Skeletal muscle tissue (tissue), 4 donors: ENCODE measurements around the gene MYOCD. TPM values are rescaled to one million over a fixed set of nuclear protein-coding genes. Genes with fewer than 3 reads are reported as not detected.
A peak's percentile ranks its signal among the peaks of the same experiment; 100 is the strongest.

Source experiments
- H3K27ac ChIP-seq: one replicate; pipeline ENCODE4 v1.7.0; 2013; ENCODE audit warnings: mild to moderate bottlenecking, low read depth, low read length, inconsistent platforms
- H3K27me3 ChIP-seq, 3 donors: one replicate each; pipeline ENCODE4 v1.7.0; 2013; ENCODE audit warnings: low read length in 3 of 3; ENCODE audit not compliant: control insufficient read depth in 3 of 3, insufficient read depth in 3 of 3
- H3K36me3 ChIP-seq, 3 donors: one replicate each; pipeline ENCODE4 v1.7.0; 2013; ENCODE audit warnings: low read length in 3 of 3; ENCODE audit not compliant: control insufficient read depth in 3 of 3, insufficient read depth in 3 of 3
- H3K4me1 ChIP-seq, 3 donors: one replicate each; pipeline ENCODE4 v1.7.0; 2013; ENCODE audit warnings: low read length in 3 of 3, mild to moderate bottlenecking in 3 of 3; ENCODE audit not compliant: control insufficient read depth in 3 of 3, insufficient read depth in 3 of 3
- H3K4me3 ChIP-seq, 3 donors: one replicate each; pipeline ENCODE4 v1.7.0; 2013; ENCODE audit warnings: low read length in 3 of 3
- H3K9ac ChIP-seq, 3 donors: one replicate each; pipeline ENCODE4 v1.7.0; 2013; ENCODE audit warnings: low read length in 3 of 3, mild to moderate bottlenecking in 3 of 3, moderate library complexity in 2 of 3, low read depth in 1 of 3
- H3K9me3 ChIP-seq, 3 donors: one replicate each; pipeline ENCODE4 v1.7.0; 2013; ENCODE audit warnings: low read length in 3 of 3; ENCODE audit not compliant: control insufficient read depth in 3 of 3
- total RNA-seq: library from RNA; depleted of rRNA; stranded (reverse); fragments of >200 nt; gene quantifications from one replicate; pipeline ENCODE4 v1.2.3, GENCODE V29; 2014
- donor health status: Osteomylitis.

Gene MYOCD
- 0.52 TPM for total RNA-seq

DNA sequence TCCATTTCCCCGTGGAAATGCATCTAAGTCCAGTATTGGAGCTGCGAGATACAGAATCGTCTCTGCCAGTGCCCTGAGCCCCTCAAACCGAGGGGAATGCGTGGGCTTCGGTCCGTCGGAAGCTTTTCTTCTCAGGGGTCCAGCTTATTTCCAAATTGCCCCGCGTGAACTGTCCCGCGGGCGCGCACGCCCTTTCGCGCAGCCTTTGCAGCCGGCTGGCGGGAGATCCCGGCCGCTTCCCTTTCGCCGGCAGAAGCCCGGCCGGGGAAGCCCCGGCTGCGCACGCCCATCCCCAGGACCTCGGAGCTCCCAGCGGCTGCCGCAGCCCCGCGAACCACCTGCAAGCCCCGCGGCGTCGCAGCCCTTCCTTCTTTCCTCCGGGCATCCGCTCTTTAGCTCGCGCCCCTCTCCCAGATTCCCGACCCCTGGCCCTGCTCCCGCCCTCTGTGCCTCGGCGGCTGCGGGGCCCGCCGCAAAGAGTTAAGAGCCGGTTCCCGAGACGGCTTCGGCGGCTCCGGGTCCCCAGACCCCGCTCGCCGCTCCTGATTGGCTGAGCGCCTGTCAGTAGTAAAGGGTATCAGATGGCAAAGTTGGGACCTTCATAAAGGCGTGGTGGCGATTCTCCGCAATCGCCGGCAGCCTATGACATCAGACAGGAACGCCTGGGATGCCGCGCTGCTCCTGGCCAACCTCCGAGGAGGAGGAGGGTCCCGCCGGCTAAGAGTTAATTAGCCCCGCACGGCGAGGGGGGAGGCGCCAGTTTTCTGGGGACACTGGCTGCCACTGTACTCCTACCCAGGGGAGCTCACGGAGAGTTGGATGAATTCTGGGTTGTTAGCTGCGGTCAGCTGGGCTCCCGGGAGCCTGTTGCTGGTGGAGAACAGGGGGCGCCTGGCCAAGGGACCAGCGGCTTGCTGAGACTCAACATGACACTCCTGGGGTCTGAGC, at the start of gene MYOCD:
TSS of gene MYOCD (plus strand) at position 628 of the 948 bp plus-strand sequence. CDS start at position 927, 299 bp downstream.
- no peaks in the 10 kb centered on the region for H3K36me3 ChIP-seq
- peak within 1 kb of the TSS; percentile 48 to 65 (median 50) for H3K4me3 ChIP-seq
- H3K9me3 ChIP-seq = no peaks in the 10 kb centered on the region
- H3K4me1 ChIP-seq = peaks cover 5 to 13% (median 7%) of the 10 kb centered on the region in 3 donors
- peak within 1 kb of the TSS in 2 of 3 donors; percentile 33 to 59 for H3K9ac ChIP-seq
- H3K27me3 ChIP-seq = peaks cover 25 to 38% (median 36%) of the 10 kb centered on the region in 3 donors
- H3K27ac ChIP-seq = peak within 1 kb of the TSS; percentile 38

- no peak overlapping the region for H3K4me3 ChIP-seq
- H3K9ac ChIP-seq = no peak overlapping the region
- no peaks in the 10 kb centered on the region for H3K27me3 ChIP-seq
- H3K9me3 ChIP-seq = no peaks in the 10 kb centered on the region
- H3K4me1 ChIP-seq = peaks cover 0 to 4% (median 0%) of the 10 kb centered on the region in 3 donors
- no peaks in the 10 kb centered on the region for H3K36me3 ChIP-seq
- no peak overlapping the region for H3K27ac ChIP-seq
Measured at GRCh38 chr17:12616161-12616560, 49.5 kb upstream of the MYOCD start.

- Histone ChIP-seq H3K27ac (no peak overlapping the region), H3K9me3 (no peaks in the 10 kb centered on the region), H3K4me1 (peaks cover 0 to 4% (median 0%) of the 10 kb centered on the region in 3 donors), H3K27me3 (peaks cover 0 to 2% (median 0%) of the 10 kb centered on the region in 3 donors), H3K9ac (no peak overlapping the region), H3K36me3 (no peaks in the 10 kb centered on the region), H3K4me3 (no peak overlapping the region)
Measured at GRCh38 chr17:12618557-12618956, 47.1 kb upstream of the MYOCD start.

DNA sequence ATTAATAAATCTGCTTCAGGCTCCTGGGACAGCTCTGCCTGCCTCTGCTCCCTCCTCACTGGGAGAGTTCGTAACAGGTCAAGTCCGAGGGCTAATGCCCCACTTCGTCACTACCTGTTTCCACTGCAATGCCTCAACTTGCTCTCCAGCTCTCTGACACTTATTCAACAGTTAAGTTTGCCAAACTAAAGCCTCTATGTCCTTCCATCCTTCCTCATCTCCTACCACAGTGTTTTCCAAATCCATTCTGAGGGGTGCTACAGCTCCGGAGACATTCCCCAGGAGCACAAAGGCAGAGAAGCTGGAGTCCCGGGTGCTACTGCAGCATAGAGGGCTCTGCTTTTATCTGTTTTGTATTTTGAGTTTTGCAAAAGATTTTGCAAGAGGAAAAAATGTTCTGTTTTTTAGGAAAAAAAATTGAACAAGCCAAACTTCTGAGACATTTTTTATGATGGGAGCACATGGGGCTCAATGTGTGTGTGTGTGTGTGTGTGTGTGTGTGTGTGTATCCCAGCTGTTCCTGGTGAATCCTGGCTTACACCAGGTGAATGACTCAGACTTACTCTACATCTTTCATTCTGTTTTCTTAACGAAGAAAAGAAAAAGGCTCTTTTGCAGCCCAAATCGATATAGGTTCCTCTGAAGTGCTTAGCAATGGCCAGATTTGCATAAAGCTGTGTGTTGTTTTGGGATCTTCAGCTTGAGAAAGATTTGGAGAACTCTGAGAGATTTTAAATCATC, 46.1 kb upstream of the MYOCD start:
- H3K4me3 ChIP-seq = no peak overlapping the region
- no peaks in the 10 kb centered on the region for H3K36me3 ChIP-seq
- H3K9me3 ChIP-seq = no peaks in the 10 kb centered on the region
- peaks cover 0 to 4% (median 0%) of the 10 kb centered on the region in 3 donors for H3K4me1 ChIP-seq
- H3K27ac ChIP-seq = no peak overlapping the region
- H3K27me3 ChIP-seq = peaks cover 0 to 2% (median 0%) of the 10 kb centered on the region in 3 donors
- no peak overlapping the region for H3K9ac ChIP-seq

- Histone ChIP-seq H3K9ac (no peak overlapping the region), H3K36me3 (no peaks in the 10 kb centered on the region), H3K9me3 (no peaks in the 10 kb centered on the region), H3K27ac (no peak overlapping the region), H3K27me3 (peaks cover 0 to 2% (median 0%) of the 10 kb centered on the region in 3 donors), H3K4me1 (peaks cover 0 to 4% (median 0%) of the 10 kb centered on the region in 3 donors), H3K4me3 (no peak overlapping the region)
Measured at GRCh38 chr17:12620200-12620720, 45.4 kb upstream of the MYOCD start.

DNA sequence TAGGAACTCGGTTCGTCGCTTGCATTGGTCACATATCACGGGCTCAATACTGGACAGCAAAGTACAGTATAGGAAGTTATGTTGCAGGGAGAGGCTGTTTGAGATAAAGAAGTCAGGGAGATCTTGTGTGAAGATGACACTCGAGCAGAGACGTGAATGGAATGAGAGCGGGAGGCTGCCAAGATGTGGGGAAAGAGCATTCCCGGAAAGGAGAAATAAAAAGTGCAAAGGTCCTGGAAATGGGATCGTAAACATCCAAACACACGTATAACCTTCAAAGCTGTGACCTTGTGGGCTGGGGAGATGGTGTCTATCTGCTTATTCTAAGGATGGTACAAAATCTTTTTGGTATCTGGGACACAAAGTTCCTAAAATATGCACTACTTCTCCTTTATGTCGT, 43.0 kb upstream of the MYOCD start:
- Histone ChIP-seq H3K9me3 (no peaks in the 10 kb centered on the region), H3K27me3 (peaks cover 0 to 2% (median 0%) of the 10 kb centered on the region in 3 donors), H3K4me1 (peaks cover 0 to 4% (median 0%) of the 10 kb centered on the region in 3 donors), H3K27ac (no peak overlapping the region), H3K4me3 (no peak overlapping the region), H3K9ac (no peak overlapping the region), H3K36me3 (no peaks in the 10 kb centered on the region)

DNA sequence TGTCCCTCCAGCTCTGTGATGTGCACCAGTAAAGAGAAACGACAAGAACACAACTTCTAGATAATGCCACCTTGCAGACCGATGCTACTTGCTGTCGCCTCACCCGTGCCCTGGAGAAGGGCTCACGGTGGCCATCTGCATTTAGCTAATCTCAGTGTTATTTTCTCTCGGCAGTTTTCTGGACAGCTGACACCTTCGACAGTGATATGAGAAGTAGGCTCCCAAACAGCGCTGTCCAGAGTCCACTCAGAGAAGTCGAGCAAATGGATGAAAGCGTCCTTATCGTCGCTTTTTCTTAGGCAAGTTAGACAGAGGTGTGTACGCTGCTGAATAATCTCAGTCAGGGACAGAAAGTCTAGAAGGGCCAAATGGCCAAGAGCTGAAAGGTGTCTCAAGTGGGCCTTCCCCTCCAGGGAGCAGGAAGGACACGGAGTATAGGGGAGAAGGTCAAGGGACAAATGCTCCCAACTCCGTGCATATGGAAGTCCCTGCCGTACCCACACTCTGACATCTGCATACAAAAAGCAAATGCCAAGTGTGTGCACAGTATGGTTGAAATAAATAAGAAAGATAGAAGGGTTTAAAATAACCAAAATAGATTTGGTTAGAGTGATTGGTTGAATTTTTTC, 42.4 kb upstream of the MYOCD start:
- no peaks in the 10 kb centered on the region for H3K9me3 ChIP-seq
- peaks cover 0 to 4% (median 0%) of the 10 kb centered on the region in 3 donors for H3K4me1 ChIP-seq
- peaks cover 0 to 2% (median 0%) of the 10 kb centered on the region in 3 donors for H3K27me3 ChIP-seq
- no peak overlapping the region for H3K27ac ChIP-seq
- H3K36me3 ChIP-seq = no peaks in the 10 kb centered on the region
- no peak overlapping the region for H3K4me3 ChIP-seq
- no peak overlapping the region for H3K9ac ChIP-seq

GRCh38 chr17:12624211-12624610, 41.5 kb upstream of the MYOCD start:
- H3K4me1 ChIP-seq = peaks cover 0 to 4% (median 0%) of the 10 kb centered on the region in 3 donors
- H3K9ac ChIP-seq = no peak overlapping the region
- no peak overlapping the region for H3K4me3 ChIP-seq
- H3K27me3 ChIP-seq = peaks cover 0 to 2% (median 0%) of the 10 kb centered on the region in 3 donors
- no peaks in the 10 kb centered on the region for H3K36me3 ChIP-seq
- no peaks in the 10 kb centered on the region for H3K9me3 ChIP-seq
- no peak overlapping the region for H3K27ac ChIP-seq

GRCh38 chr17:12625092-12625491, 40.6 kb upstream of the MYOCD start:
- Histone ChIP-seq H3K27ac (no peak overlapping the region), H3K9me3 (no peaks in the 10 kb centered on the region), H3K4me3 (no peak overlapping the region)

More at GRCh38 chr17:12625092-12625491, 40.6 kb upstream of the MYOCD start:
- H3K36me3 ChIP-seq = no peaks in the 10 kb centered on the region
- peaks cover 0 to 2% (median 0%) of the 10 kb centered on the region in 3 donors for H3K27me3 ChIP-seq
- H3K9ac ChIP-seq = no peak overlapping the region
- peaks cover 0 to 2% (median 0%) of the 10 kb centered on the region in 3 donors for H3K4me1 ChIP-seq
